NCI-H187 treated with DMSO at 0.1 percent for 48 hours (cell line): ENCODE measurements around the gene KYNU.
"Not testable (repeated sequence)": the region's sequence is repeated elsewhere in the genome, so short reads cannot be mapped to it uniquely, and the experiment has no call there.

ENCODE experiments used
- DNase-seq: peaks from one replicate; lab custom pipeline; 2025; lab: John Stamatoyannopoulos, UW

Gene KYNU

DNA sequence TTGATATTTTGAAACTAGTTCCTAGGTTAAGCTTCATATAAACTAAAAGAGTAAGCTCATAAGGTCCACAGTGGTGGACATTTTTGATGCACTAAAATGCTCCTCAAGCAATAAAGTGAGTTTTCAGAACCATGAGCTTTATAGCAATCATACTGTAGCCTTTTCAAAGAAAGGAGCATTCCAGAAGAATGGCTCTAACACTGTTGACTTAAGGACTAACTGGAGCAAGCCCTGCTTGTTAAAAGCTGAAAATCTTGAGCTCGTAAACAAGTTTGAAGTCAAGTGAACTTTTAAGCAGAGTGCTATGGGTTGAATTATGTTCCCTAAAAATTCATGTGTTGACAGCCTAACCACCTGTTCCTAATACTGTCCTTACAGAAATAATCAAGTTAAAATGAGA, 38.0 kb downstream of the KYNU start:
- DNase-seq = no peak

DNA sequence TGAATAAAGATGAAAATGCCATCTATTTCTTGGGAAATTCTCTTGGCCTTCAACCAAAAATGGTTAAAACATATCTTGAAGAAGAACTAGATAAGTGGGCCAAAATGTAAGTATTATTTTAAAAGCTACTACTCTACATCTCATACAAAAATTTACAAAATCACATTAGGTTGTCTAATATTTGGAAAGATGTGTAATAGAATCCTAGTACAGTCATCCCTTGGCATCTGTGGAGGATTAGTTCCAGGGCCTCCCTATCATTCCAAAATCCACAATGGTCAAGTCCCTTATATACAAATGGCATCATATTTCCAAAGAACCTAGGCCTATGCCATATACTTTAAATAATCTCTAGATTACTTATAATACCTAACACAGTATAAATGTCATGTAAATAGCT, 41.2 kb downstream of the KYNU start:
- DNase-seq = no peak

DNA sequence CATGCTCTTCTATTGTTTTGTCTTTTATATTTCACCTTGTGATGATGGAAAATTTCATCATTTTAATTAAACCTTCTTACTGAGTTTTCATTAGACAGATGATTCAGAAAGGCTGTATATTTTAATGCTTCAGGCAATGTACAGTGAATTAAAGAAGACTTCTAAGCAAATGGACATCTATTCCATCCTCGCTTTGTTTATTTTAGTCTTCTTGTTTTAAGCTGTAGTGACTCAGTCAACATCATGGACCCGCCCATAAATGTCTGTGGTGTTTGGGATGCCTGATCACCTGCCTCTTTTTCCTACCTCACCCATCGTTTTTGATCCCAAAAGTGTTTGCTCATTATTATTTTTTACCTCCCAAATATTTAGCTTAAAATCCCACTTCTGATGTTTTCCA, 43.1 kb downstream of the KYNU start:
- no peak for DNase-seq

DNA sequence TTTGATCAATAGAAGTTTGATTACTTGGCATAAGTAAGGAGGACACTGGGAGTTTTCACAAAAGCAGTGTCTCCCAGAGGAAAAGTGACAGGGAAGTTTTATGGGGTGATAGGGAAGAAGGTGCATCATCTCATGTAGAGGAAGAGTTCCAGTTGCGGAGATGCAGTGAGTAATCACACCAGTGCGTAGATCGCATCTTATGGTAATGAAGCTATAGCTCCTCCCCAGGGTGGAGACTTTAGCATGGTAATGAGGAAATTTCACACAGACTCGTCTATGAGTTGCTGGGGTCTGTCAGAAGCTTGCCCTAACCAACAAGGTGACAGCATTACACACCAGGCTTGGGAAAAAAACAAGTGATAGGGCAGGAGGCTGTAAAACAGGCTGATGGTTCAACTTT, 49.0 kb downstream of the KYNU start:
- DNase-seq = no peak

DNA sequence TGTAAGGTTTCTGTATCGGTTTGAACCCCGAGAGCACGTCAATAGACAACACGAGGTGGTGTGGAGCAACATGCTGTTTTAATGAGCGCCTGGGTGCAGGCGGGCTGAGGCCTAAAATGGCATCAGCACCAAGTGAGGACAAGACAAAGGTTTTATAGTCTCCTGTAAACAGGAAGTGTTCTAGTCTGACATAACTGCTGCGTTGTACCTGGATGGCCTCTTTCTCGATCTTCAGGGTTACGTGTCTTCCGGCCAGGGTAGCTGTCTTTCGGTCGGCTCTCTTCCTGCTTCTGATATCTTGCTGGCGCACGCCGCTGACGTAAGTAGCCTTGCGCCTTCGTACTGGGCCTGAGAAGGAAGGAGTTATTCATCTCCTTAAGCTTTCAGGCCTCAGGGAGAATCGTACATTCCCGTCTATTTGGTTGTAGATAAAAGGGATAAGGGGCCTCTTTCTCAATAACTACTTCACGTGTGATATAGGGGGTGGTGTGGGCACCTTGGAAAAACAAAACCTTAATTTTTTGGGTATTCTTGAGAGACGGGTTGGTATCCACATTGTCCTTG, 53.5 kb downstream of the KYNU start:
- no peak for DNase-seq

DNA sequence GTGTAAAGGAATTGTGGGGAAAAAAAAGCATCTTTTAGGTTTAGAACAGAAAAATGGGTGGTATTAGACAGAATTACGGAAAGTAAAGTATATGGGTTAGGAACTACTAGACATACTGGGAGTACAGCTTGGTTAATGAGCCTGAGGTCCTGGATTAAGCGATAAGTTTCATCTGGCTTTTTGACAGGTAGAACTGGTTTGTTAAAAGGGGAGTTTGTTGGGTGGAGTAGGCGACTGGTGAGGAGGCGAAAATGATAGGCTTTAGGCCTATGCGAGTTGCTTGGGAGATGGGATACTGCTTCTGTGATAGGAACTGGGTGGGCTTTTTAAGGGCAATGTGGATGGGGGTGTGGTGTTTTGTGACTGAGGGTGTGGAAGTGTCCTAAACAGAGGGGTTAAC, 56.5 kb downstream of the KYNU start:
- DNase-seq = no peak

DNA sequence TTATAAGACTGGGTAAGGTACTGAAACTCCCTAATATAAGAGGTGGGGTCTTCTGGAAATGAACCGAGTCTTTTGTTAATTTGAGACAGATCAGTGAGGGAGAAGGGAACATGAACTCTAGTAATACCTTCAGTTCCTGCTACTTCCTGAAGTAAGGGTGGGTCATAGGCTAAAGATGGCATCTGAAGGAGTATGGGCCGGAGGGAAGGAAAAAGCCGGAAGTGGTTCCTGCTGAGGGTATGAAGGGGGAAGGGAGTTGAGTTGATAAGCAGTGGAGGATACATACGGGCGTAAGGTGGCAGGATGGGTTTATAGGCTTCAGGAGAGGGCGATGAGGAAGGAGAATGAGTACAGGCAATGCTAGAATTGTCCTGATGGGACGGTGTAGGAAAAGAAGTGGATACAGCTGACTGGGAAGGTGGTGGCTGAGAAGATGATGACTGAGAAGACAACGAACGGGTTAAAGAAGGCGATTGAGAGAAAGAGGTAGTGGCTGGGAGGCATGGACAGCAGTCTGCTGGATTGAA, 58.2 kb downstream of the KYNU start:
- DNase-seq = no peak

DNA sequence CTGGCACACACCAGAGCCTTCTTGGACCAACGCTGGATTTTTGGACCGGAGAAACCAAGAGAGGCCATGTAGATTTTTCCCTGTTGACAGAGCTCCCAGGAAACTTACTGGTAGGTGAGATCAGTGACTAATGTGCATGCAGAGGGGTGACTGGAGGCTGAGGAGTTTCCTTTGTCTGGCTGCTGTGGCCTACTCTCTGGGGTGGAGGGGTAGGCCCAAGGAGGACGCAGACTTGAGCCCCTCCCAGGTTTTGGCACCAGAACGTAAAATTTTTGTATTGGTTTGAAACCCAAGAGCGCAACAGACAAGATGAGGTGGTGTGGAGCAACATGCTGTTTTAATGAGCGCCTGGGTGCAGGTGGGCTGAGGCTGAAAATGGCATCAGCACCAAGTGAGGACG, 59.2 kb downstream of the KYNU start:
- DNase-seq = no peak

DNA sequence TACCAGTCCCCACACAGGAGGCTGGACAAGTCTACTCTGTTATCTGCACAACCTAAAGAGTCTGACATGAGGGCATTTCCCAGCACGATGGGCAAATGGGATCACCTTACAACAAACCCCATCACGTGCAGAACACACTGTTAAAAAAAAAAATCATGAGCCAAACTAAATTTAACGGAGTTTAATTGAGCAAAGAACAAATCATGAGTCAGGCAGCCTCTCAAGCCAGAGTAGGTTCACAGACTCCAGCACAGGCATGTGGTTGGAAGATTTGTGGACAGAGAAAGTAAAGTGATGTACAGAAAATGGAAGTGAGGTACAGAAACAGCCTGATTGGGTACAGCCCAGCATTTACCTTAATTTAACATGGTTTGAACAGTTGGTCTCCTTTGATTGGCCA, 59.9 kb downstream of the KYNU start:
- no peak for DNase-seq

DNA sequence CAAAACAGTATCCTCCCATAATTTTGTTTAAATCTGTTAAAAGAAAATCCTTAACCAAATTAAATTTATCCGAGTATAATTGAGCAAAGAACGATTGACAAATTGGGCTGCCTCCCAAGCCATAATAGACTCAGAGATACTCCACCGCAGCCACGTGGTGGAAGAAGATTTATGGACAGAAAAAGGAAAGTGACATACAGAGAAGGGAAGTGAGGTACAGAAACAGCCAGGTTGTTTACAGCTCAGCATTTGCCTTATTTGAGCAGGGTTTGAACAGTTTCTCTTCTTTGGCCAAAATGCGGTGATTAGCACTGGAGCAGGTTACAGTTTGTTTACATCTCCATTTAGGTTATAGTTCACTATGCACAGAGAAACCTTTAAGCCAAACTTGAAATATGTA, 60.8 kb downstream of the KYNU start:
- DNase-seq = no peak

DNA sequence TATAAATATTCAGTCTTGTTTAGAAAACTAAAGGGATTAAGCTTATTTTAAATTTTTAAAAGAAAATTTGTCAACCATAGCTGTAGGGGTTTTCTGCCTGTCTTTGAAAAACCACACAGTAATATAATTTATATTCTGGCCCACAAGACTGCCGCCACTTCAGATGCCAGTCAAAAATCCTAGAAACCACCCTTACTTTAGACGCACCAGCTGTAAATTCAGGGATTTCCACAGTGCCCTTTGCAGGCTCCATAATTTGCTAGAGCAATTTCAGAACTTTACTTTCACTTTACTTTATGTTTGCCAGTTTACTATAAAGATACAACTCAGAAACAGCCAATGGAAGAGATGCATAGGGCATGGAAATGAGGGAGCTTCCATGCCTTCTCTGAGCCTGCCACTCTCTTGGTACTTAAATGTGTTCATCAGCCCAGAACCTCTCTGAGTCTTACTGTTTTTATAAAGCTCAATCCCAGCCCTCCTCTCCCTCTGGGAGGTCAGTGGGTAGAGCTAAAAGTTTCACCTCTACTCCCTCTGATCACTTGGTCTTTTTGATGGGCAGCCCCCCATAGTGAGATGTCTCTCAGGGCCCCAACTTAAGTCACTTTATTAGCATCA, 63.3 kb downstream of the KYNU start:
- DNase-seq = no peak

DNA sequence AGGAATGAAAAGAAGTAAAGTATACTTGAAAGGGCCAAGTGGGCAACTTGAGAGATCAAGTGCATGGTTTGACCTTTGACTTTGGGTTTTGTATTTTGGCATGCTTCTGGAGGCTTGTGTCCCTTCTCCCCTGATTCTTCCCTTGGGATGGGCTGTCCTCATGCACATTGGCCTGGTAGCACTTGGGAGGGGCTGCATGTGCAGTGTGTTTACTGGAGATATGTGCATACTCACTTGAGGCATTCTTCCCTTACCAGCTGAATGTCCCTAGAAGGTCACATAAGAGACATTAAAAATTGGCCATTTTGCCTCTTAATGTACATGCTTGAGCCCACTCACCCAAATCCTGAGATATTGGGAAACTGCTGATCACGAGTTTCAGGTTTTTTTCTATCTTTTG, 65.2 kb downstream of the KYNU start:
- no peak for DNase-seq

DNA sequence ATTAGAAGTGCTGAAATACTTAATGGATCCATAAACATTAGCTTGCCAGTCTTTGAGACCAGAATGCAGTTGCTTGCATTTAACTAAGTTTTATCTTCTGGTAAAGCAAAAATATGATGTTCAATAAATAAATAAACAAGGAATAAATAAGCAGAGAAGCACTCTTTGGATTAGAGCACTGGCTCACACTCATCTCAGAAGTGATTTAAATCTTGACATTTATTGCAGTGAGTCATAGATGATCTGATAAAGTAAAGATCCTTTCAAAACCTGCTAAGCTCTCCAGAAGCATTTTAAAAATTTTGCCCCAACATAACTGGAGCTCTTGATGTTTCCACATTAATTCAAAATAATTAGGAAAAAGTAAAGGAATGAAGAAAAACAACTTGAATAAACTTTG, 66.8 kb downstream of the KYNU start:
- DNase-seq = no peak

DNA sequence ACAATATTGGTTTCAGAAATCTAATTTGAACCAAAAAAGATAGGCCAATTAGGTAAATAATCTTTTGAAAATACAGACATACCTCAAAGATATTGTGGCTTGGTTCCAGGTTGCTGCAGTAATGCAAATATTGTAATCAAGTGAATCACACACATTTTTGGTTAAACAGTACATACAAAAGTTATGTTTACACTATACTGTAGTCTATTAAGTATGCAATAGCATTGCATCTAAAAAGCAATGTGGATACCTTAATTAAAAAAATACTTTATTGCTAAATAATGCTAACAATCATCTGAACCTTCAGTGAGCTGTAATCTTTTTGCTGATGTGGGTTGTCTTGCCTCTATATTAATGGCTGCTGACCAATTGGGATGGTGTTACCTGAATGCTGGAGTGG, 67.3 kb downstream of the KYNU start:
- no peak for DNase-seq

DNA sequence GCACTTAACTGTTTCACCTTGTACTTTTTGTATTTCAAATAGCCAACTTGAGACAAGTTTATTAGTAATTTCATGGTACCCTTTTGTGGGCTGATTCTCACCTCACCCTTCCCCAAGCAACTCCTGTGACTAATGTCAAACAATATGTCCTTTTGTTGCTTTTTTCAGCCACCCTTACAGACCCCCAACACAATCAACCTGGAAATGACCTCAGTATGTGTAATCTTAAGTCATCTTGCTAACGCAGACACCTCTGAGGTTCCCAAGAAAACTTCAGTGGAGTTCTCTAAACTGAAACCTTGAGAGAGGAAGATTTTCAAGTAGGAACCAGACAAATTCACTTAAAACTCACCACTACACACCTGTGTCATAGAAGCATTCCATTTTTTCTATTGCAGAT, 69.5 kb downstream of the KYNU start:
- no peak for DNase-seq

DNA sequence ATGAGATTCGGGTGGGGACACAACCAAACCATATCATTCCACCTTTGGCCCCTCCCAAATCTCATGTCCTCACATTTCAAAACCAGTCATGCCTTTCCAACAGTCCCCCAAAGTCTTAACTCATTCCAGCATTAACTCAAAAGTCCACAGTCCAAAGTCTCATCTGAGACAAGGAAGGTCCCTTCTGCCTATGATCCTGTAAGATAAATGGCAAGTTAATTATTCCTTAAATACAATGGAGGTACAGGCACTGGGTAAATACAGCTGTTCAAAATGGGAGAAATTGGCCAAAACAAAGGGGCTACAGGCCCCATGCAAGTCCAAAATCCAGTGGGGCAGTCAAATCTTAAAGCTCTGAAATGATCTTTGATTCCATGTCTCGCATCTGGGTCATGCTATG, 71.3 kb downstream of the KYNU start:
- not testable (repeated sequence) for DNase-seq

DNA sequence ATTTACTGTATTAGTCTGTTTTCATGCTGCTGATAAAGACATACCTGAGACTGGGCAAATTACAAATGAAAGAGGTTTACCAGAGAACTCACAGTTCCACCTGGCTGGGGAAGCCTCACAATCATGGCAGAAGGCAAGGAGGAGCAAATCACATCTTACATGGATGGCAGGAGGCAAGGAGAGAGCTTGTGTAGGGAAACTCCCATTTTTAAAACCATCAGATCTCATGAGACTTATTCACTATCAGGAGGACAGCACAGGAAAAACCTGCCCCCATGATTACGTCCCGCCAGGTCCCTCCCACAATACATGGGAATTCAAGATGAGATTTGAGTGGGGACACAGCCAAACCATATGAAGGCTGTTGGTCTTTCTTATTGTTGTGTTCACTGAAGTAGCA, 72.9 kb downstream of the KYNU start:
- not testable (repeated sequence) for DNase-seq

DNA sequence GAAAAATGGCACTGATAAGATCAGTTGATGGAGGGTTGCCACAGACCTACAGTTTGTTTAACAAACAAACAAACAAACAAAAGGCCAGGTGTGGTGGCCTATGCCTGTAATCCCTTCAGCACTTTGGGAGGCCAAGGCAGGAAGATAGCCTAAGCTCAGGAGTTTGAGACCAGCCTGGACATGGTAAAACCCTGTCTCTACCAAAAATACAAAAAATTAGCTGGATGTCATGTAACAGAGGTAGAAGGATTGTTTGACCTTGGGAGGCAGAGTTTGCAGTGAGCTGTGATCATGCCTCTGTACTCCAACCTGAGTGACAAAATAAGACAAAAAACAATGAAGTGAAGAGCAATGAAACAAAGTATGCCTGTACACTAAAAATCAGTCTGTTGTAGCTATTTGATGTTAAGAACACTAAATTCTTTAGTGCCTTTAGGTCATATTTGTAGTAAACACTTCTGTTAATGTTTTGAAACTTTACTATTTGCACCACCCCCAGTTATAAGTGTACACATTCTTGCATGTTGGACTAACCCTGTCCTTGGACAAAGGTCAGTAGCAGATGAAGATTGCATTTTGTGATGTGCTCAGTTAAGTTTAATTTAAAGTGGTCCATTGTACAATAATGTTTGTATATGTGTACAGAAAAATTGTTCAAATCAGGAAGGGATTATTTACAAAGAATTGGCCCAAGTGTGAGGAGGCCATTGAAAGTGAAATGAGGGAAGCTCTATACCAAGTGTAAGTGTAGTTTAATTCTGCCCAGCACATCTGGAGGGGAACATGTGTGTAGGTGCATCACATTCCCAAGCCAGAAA, 73.9 kb downstream of the KYNU start:
- no peak for DNase-seq

DNA sequence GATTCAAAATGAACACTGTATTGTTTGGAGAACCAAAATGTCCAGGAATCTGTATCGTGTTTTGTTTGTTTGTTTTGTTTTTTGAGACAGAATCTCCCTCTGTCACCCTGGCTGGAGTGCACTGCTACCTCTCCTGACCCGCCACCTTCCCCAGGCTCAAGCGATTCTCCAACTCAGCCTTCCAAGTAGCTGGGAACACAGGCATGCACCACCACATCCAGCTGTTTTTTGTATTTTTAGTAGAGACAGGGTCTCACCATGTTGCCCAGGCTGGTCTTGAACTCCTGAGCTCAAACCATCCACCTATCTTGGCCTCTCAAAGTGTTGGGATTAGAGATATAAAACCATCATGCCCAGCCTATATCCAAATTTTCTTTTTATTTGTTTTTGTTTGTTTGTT, 74.6 kb downstream of the KYNU start:
- no peak for DNase-seq

DNA sequence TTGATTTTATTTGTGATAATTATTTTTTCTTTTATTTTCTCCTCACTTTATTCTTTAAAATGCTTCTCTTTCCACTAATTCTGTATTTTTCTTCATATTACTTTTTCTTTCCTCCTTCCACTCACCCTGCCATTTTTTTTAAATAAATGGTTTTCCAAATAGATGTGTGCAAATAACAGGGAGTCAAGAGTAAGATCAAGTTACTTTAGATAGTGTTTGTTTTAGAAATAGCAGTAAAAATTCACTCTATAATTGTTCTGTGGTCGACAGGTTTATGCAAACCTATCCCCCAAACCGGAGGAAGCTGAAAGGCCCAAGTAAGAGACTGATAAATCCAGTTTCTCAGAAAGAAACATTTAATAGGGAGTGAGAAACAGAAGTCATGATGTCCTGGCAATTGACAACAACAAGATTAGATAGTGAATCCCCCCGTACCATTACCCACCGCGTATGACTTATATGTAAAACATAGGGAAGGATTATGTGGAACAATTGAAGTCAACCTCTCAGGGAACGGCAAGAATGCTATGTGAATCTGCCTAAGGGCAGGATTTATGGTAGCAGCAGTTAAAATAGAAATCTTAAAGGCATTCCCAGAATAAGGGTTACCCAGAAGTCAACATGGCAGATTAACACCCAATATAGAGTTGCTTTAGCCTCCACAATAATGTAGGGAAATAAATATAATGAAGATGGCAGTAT, 75.5 kb downstream of the KYNU start:
- no peak for DNase-seq

DNA sequence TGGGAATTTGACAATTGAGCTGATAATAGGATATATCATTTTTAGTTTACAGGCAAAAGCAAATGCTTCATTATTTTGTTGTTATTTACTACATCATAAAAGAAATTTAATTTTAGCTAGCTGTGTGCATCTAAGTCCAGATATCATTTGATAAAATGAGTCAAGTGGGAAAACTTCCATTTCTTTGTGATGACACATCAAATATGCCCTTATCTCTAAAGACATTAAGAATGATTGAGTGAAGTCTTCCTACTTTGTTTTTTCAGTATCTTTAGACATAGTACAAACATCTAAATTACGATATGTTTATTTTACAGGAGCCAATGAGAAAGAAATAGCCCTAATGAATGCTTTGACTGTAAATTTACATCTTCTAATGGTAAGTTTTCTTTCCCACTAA, 77.0 kb downstream of the KYNU start:
- no peak for DNase-seq

DNA sequence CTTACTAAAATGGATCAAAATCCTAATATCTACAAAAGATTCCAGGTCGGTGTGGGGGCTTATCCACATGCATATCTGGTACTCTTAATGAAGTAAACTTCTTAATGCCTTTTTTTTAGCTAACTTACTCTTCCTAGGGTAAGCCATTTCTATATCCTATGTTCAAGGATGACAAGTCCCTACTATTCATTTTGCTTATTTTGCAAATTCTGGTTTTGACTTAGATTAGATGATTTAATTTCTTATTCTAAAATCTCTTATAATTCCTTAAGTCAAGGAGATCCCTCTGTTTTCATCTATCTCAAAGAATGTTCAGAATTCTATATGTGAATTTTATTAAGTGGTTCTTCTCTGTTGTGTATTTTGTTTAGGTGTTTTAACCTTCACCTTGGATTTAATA, 79.7 kb downstream of the KYNU start:
- no peak for DNase-seq

DNA sequence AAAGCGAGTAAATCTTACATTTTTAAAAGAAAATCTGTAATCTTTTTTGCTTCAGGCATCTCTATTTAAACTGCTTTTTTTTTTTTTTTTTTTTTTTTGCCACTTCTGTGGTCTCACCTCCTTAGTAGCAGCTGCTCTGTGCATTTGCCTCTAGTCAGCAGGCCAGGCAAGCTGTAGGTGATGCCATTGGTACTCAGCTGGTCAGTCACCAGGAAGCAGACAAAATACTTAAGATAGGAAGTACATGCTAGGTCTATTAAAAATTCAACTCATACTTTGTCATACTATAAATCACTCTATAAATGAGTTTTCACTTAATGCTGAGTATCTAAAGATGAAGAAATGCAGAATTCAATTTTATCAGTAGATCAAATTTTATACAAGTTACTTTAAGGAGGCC, 83.7 kb downstream of the KYNU start:
- no peak for DNase-seq
